ENCODE measurements around the gene NECAB2.

- TF ChIP-seq POLR2A (IDR thresholded peaks at IDR 0.05), result no peak
- TF ChIP-seq, protein P1, sequence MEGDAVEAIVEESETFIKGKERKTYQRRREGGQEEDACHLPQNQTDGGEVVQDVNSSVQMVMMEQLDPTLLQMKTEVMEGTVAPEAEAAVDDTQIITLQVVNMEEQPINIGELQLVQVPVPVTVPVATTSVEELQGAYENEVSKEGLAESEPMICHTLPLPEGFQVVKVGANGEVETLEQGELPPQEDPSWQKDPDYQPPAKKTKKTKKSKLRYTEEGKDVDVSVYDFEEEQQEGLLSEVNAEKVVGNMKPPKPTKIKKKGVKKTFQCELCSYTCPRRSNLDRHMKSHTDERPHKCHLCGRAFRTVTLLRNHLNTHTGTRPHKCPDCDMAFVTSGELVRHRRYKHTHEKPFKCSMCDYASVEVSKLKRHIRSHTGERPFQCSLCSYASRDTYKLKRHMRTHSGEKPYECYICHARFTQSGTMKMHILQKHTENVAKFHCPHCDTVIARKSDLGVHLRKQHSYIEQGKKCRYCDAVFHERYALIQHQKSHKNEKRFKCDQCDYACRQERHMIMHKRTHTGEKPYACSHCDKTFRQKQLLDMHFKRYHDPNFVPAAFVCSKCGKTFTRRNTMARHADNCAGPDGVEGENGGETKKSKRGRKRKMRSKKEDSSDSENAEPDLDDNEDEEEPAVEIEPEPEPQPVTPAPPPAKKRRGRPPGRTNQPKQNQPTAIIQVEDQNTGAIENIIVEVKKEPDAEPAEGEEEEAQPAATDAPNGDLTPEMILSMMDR (IDR thresholded peaks at IDR 0.05 in 4 of 5, conservative IDR thresholded peaks at IDR 0.05 in 1 of 5), result no peak
Observed at GRCh38 chr16:83970430-83970815, 2.4 kb downstream of the NECAB2 start.
